WTC11 (cell line): ENCODE results near the gene GADD45B.

Source experiments
- ATF2 ChIP-seq: sonication (generic); formaldehyde crosslinking; IDR thresholded peaks from 2 replicates; pipeline ENCODE4 v1.8.1; 2022; ENCODE audit warnings: low read depth, missing genetic modification reagents, borderline replicate concordance
- CBFB ChIP-seq: sonication (generic); formaldehyde crosslinking; IDR thresholded peaks from 2 replicates; pipeline ENCODE4 v1.8.1; 2022; ENCODE audit warnings: mild to moderate bottlenecking, low read depth, missing genetic modification reagents
- CTCF ChIP-seq: fragments of 200-600 bp; IDR thresholded peaks from 2 replicates; pipeline ENCODE4 v1.8.0; 2022; ENCODE audit warnings: antibody characterized with exemption
- JUN ChIP-seq: sonication (generic); formaldehyde crosslinking; IDR thresholded peaks from 2 replicates; pipeline ENCODE4 v1.8.0; 2023; ENCODE audit warnings: mild to moderate bottlenecking, missing genetic modification reagents
- MAX ChIP-seq: sonication (generic); formaldehyde crosslinking; IDR thresholded peaks from 2 replicates; pipeline ENCODE4 v1.8.0; 2022; ENCODE audit warnings: mild to moderate bottlenecking, missing genetic modification reagents
- MLX ChIP-seq: sonication (generic); formaldehyde crosslinking; IDR thresholded peaks from 2 replicates; pipeline ENCODE4 v1.8.1; 2023; ENCODE audit warnings: mild to moderate bottlenecking, missing genetic modification reagents, moderate library complexity
- NFE2L1 ChIP-seq: sonication (generic); formaldehyde crosslinking; IDR thresholded peaks from 2 replicates; pipeline ENCODE4 v1.8.1; 2023; ENCODE audit warnings: missing genetic modification reagents
- RELA ChIP-seq: sonication (generic); formaldehyde crosslinking; IDR thresholded peaks from 2 replicates; pipeline ENCODE4 v1.8.1; 2022; ENCODE audit warnings: missing genetic modification reagents, mild to moderate bottlenecking, borderline replicate concordance
- TCF7 ChIP-seq: sonication (generic); formaldehyde crosslinking; IDR thresholded peaks from 2 replicates; pipeline ENCODE4 v1.8.0; 2022; ENCODE audit warnings: mild to moderate bottlenecking, low read depth, missing genetic modification reagents, moderate library complexity
- USF1 ChIP-seq: sonication (generic); formaldehyde crosslinking; IDR thresholded peaks from 2 replicates; pipeline ENCODE4 v1.8.0; 2022; ENCODE audit warnings: mild to moderate bottlenecking, missing genetic modification reagents
- USF2 ChIP-seq: sonication (generic); formaldehyde crosslinking; IDR thresholded peaks from 2 replicates; pipeline ENCODE4 v1.8.1; 2023; ENCODE audit warnings: mild to moderate bottlenecking, missing genetic modification reagents, moderate library complexity
- ZNF138 ChIP-seq: sonication (generic); formaldehyde crosslinking; conservative IDR thresholded peaks from 2 replicates; pipeline ENCODE4 v1.8.1; 2022; ENCODE audit warnings: mild to moderate bottlenecking, moderate library complexity, missing genetic modification reagents

GRCh38 chr19:2512523-2513431, 36.9 kb downstream of the GADD45B start:
- TF ChIP-seq CTCF (no peak), MAX (CRISPR knock-in tag) (no peak), NFE2L1 (CRISPR knock-in tag) (no peak), CBFB (CRISPR knock-in tag) (no peak), TCF7 (no peak), RELA (no peak), USF1 (CRISPR knock-in tag) (no peak), USF2 (CRISPR knock-in tag) (no peak), ZNF138 (CRISPR knock-in tag) (no peak), ATF2 (CRISPR knock-in tag) (no peak), MLX (CRISPR knock-in tag) (no peak), JUN (CRISPR knock-in tag) (no peak)
